Mesangial cell (primary cell): ENCODE data around the gene FRY. TPM values are rescaled to one million over a fixed set of nuclear protein-coding genes. Genes with fewer than 3 reads are reported as not detected.

Experiments used
- total RNA-seq: library from RNA; depleted of rRNA; stranded (reverse); fragments of >200 nt; gene quantifications from 2 replicates; pipeline ENCODE4 v1.2.3, GENCODE V29; 2015

The FRY gene
- 0.65 and 13.7 TPM in 2 replicates for total RNA-seq

DNA sequence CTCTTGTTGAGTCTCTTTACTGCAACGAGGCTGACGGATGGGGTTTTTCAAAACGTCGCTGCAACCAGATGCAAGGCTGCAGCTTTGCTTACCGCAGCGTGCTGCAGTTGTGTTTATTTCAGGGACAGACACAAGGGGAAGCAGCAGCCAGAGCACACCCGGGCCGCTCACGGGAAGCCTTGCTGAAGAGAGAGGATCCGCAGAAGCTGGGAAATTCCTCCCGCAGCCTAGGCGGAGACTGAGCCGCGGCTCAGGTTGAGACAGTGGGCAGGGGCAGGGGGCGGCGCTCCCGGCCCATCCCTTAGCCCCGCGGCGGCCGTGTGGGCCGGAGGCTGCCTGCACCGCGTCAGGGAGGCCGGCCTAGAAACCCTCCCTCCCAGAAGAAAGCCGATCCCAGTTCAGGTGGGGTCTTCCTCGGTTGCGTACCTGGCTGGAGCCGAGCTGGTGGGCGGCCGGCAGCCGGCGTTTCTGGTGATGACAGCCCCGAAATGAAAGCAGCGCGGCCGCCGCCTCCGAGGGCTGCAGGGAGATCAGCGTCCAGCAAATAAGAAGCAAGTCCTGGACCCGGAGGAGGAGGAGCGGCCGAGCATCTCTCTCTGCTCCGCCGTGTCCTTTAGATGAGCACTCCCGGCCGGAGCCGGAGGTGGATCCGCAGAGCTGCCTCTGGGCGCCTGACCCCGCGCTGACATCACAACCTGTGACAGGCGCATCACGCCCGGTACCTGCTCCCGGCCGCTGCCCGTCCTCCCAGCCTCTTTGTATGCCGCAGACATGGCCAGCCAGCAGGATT, at the start of gene FRY:
Gene FRY (plus strand): TSS at position 750 of the 790 bp plus-strand sequence. CDS start 22 bp downstream, at position 772.

DNA sequence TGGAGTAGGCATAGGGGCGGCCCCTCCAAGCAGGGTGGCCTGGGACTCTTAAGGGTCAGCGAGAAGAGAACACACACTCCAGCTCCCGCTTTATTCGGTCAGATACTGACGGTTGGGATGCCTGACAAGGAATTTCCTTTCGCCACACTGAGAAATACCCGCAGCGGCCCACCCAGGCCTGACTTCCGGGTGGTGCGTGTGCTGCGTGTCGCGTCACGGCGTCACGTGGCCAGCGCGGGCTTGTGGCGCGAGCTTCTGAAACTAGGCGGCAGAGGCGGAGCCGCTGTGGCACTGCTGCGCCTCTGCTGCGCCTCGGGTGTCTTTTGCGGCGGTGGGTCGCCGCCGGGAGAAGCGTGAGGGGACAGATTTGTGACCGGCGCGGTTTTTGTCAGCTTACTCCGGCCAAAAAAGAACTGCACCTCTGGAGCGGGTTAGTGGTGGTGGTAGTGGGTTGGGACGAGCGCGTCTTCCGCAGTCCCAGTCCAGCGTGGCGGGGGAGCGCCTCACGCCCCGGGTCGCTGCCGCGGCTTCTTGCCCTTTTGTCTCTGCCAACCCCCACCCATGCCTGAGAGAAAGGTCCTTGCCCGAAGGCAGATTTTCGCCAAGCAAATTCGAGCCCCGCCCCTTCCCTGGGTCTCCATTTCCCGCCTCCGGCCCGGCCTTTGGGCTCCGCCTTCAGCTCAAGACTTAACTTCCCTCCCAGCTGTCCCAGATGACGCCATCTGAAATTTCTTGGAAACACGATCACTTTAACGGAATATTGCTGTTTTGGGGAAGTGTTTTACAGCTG, 283.9 kb downstream of the FRY start, which contains the start of the genes BRCA2 and ZAR1L:
Gene BRCA2 (plus strand): TSS at position 271 of the 790 bp plus-strand sequence. CDS start 953 bp downstream, outside the sequence.
Gene ZAR1L (minus strand): TSS at position 126 of the 790 bp plus-strand sequence. CDS start 3,438 bp downstream, outside the sequence.

